WERI-Rb-1 (cell line): ENCODE results near the gene NME9.

Experiments
- DNase-seq: peaks from one replicate; pipeline ENCODE4 v3.0.0-alpha.2; 2020
- H3K27ac ChIP-seq: fragments of 250-450 bp; sonication (Bioruptor Pico); 2 replicates; pipeline ENCODE4 v1.5.1; 2020; ENCODE audit warnings: mild to moderate bottlenecking, moderate library complexity
- H3K27me3 ChIP-seq: fragments of 250-450 bp; sonication (Bioruptor Pico); 2 replicates; pipeline ENCODE4 v1.5.1; 2021; ENCODE audit warnings: mild to moderate bottlenecking, low read depth, moderate library complexity; ENCODE audit not compliant: insufficient read depth, severe bottlenecking
- H3K36me3 ChIP-seq: fragments of 250-450 bp; sonication (Bioruptor Pico); 2 replicates; pipeline ENCODE4 v1.5.1; 2020; ENCODE audit warnings: mild to moderate bottlenecking, moderate library complexity
- H3K4me3 ChIP-seq: 2 replicates; pipeline ENCODE4 v1.5.1; 2011; ENCODE audit warnings: low read depth, mild to moderate bottlenecking, control low read depth, low read length
- H3K9me3 ChIP-seq: fragments of 250-450 bp; sonication (Bioruptor Pico); 2 replicates; pipeline ENCODE4 v1.5.1; 2021; ENCODE audit warnings: mild to moderate bottlenecking, moderate library complexity; ENCODE audit not compliant: severe bottlenecking
- CTCF ChIP-seq: IDR thresholded peaks from 2 replicates; pipeline ENCODE4 v1.5.1; 2011; ENCODE audit warnings: low read depth, mild to moderate bottlenecking, control low read depth, inconsistent platforms, low read length

The NME9 gene

GRCh38 chr3:138370321-138370720, 40.7 kb upstream of the NME9 start:
- no peaks in the 10 kb centered on the region for H3K36me3 ChIP-seq
- no peaks in the 10 kb centered on the region for H3K27me3 ChIP-seq
- TF ChIP-seq CTCF, result no peak
- no peak overlapping the region for H3K27ac ChIP-seq
- H3K4me3 ChIP-seq, result no peak overlapping the region
- H3K9me3 ChIP-seq, result no peaks in the 10 kb centered on the region
- DNase-seq, result no peak

GRCh38 chr3:138369151-138369900, 39.7 kb upstream of the NME9 start:
- Histone ChIP-seq H3K9me3 (no peaks in the 10 kb centered on the region), H3K27ac (no peak overlapping the region), H3K36me3 (no peaks in the 10 kb centered on the region), H3K27me3 (no peaks in the 10 kb centered on the region), H3K4me3 (no peak overlapping the region)
- DNase-seq, result no peak
- no peak for TF ChIP-seq CTCF

GRCh38 chr3:138367911-138368310, 38.3 kb upstream of the NME9 start:
- DNase-seq, result no peak
- TF ChIP-seq CTCF, result no peak

GRCh38 chr3:138367326-138367850, 37.7 kb upstream of the NME9 start:
- no peak for DNase-seq
- Histone ChIP-seq H3K36me3 (no peaks in the 10 kb centered on the region), H3K27ac (no peak overlapping the region), H3K9me3 (no peaks in the 10 kb centered on the region), H3K4me3 (no peak overlapping the region), H3K27me3 (no peaks in the 10 kb centered on the region)
- no peak for TF ChIP-seq CTCF

More at GRCh38 chr3:138367911-138368310, 38.3 kb upstream of the NME9 start:
- Histone ChIP-seq H3K27me3 (no peaks in the 10 kb centered on the region), H3K4me3 (no peak overlapping the region), H3K9me3 (no peaks in the 10 kb centered on the region), H3K27ac (no peak overlapping the region), H3K36me3 (no peaks in the 10 kb centered on the region)

- Histone ChIP-seq H3K4me3 (no peak overlapping the region), H3K27ac (no peak overlapping the region), H3K36me3 (no peaks in the 10 kb centered on the region), H3K27me3 (no peaks in the 10 kb centered on the region), H3K9me3 (no peaks in the 10 kb centered on the region)
- no peak for DNase-seq
- TF ChIP-seq CTCF, result no peak
Observed at GRCh38 chr3:138366006-138366759, 36.5 kb upstream of the NME9 start.
